HCT116 (cell line): ENCODE results near the gene SLCO4A1. TPM values are rescaled to one million over a fixed set of nuclear protein-coding genes. Genes with fewer than 3 reads are reported as not detected.

Experiments
- ATAC-seq: fragments of 200-7000 bp; cut with Tn5 transposase; 2 replicates; pipeline ENCODE4 v1.9.1; 2020; ENCODE audit warnings: mild to moderate bottlenecking, moderate library complexity
- BruUV-seq: library from RNA; stranded (reverse); fragments of 400-500 nt; replicated peaks from 2 replicates; lab custom pipeline; 2021; lab: Mats Ljungman, UMichigan
- CTCF ChIA-PET: fragments of 300-600 bp; sonication (Branson Sonifier 250); formaldehyde crosslinking; loops from one replicate; lab custom pipeline; 2021; ENCODE audit warnings: antibody characterized with exemption; lab: Charles Lee
- POLR2A ChIA-PET: fragments of 300-600, 350-600 bp; sonication (Branson Sonifier 250); formaldehyde crosslinking; loops from one replicate; lab custom pipeline; 2021; ENCODE audit warnings: antibody characterized with exemption; lab: Charles Lee
- RAD21 ChIA-PET, 2 experiments: fragments of 300-600 bp; sonication (Branson Sonifier 250); formaldehyde crosslinking; loops; one replicate each; lab custom pipeline; 2023; ENCODE audit warnings: low total read pairs in 2 of 2; ENCODE audit not compliant: uncharacterized antibody in 2 of 2, unreplicated experiment in 2 of 2, low non-redundant PET in 1 of 2; lab: Charles Lee
- DNase-seq: peaks from one replicate; pipeline ENCODE4 v3.0.0-alpha.2; 2010; ENCODE audit warnings: low read depth, low spot score
- H2AFZ ChIP-seq: fragments of 200-600 bp; shearing (Covaris generic), sonication (generic); 2 replicates; pipeline ENCODE4 v1.6.1; 2017; ENCODE audit warnings: low read depth, mixed run types, mixed read lengths, antibody characterized with exemption, low read length; ENCODE audit not compliant: poor library complexity, severe bottlenecking
- H3K27ac ChIP-seq: 2 replicates; pipeline ENCODE4 v1.5.1; 2012; ENCODE audit warnings: low read depth, low read length
- H3K27me3 ChIP-seq: fragments of 200-600 bp; sonication (generic); 2 replicates; pipeline ENCODE4 v1.6.1; 2016; ENCODE audit warnings: mixed run types, low read length, mixed read lengths; ENCODE audit not compliant: insufficient read depth
- H3K36me3 ChIP-seq, 2 experiments: fragments of 200-500 bp in 1 of 2; fragments of 200-600 bp in 1 of 2; sonication (Bioruptor generic) in 1 of 2; sonication (generic) in 1 of 2; 2 replicates each; pipeline versions ENCODE4 v1.5.1 to v1.6.1; 2014 to 2016; ENCODE audit warnings: low read length in 2 of 2, inconsistent platforms in 1 of 2, mixed read lengths in 1 of 2, mixed run types in 1 of 2; ENCODE audit not compliant: insufficient read depth in 2 of 2, control insufficient read depth in 1 of 2
- H3K4me1 ChIP-seq, 2 experiments: fragments of 200-600 bp in 1 of 2; sonication (generic) in 1 of 2; 2 replicates each; pipeline versions ENCODE4 v1.5.1 to v1.6.1; 2012 to 2017; ENCODE audit warnings: low read length in 2 of 2, inconsistent platforms in 1 of 2, mild to moderate bottlenecking in 1 of 2, mixed read lengths in 1 of 2, mixed run types in 1 of 2, moderate library complexity in 1 of 2; ENCODE audit not compliant: insufficient read depth in 2 of 2, control insufficient read depth in 1 of 2
- H3K4me2 ChIP-seq: fragments of 200-600 bp; sonication (generic); 2 replicates; pipeline ENCODE4 v1.6.1; 2017; ENCODE audit warnings: mixed run types, low read length, mixed read lengths
- H3K4me3 ChIP-seq, 2 experiments: fragments of 200-600 bp in 1 of 2; sonication (generic) in 1 of 2; replicated peaks in 1 of 2; 2 replicates each; pipeline ENCODE4 v1.5.1; 2011 to 2016; ENCODE audit warnings: low read length in 2 of 2, control low read depth in 1 of 2, low read depth in 1 of 2, mild to moderate bottlenecking in 1 of 2, mixed read lengths in 1 of 2, mixed run types in 1 of 2
- H3K79me2 ChIP-seq: fragments of 200-600 bp; sonication (generic); 2 replicates; pipeline ENCODE4 v1.6.1; 2017; ENCODE audit warnings: mild to moderate bottlenecking, mixed run types, low read length, moderate library complexity, mixed read lengths; ENCODE audit not compliant: insufficient read depth
- H3K9ac ChIP-seq: fragments of 200-600 bp; sonication (generic); 2 replicates; pipeline ENCODE4 v1.6.1; 2016; ENCODE audit warnings: low read length, mixed read lengths
- H3K9me2 ChIP-seq: fragments of 200-600 bp; sonication (generic), shearing (Covaris generic); 2 replicates; pipeline ENCODE4 v1.6.1; 2017; ENCODE audit warnings: mixed run types, mild to moderate bottlenecking, moderate library complexity; ENCODE audit not compliant: insufficient read depth
- H3K9me3 ChIP-seq, 2 experiments: fragments of 200-500 bp in 1 of 2; fragments of 200-600 bp in 1 of 2; sonication (Bioruptor generic) in 1 of 2; sonication (generic) in 1 of 2; 2 replicates each; pipeline ENCODE4 v1.6.1; 2014 to 2017; ENCODE audit warnings: low read length in 2 of 2, mixed read lengths in 2 of 2, inconsistent platforms in 1 of 2, low read depth in 1 of 2, mild to moderate bottlenecking in 1 of 2, mixed run types in 1 of 2, moderate library complexity in 1 of 2; ENCODE audit not compliant: control insufficient read depth in 1 of 2, insufficient read depth in 1 of 2
- H4K20me1 ChIP-seq: fragments of 200-600 bp; sonication (generic), shearing (Covaris generic); 2 replicates; pipeline ENCODE4 v1.6.1; 2017; ENCODE audit warnings: mixed run types, mild to moderate bottlenecking, moderate library complexity; ENCODE audit not compliant: insufficient read depth
- CBX3 ChIP-seq: IDR thresholded peaks from 2 replicates; pipeline ENCODE4 v1.6.1; 2012; ENCODE audit warnings: low read depth
- CEBPB ChIP-seq: IDR thresholded peaks from 2 replicates; pipeline ENCODE4 v1.6.1; 2012; ENCODE audit warnings: low read depth
- EGR1 ChIP-seq: IDR thresholded peaks from 2 replicates; pipeline ENCODE4 v1.6.1; 2012; ENCODE audit warnings: low read depth
- ELF1 ChIP-seq: IDR thresholded peaks from 2 replicates; pipeline ENCODE4 v1.6.1; 2012; ENCODE audit warnings: low read depth, borderline replicate concordance
- EZH2phosphoT487 ChIP-seq: fragments of 200-600 bp; IDR thresholded peaks from 2 replicates; pipeline ENCODE4 v1.6.1; 2018; ENCODE audit warnings: antibody characterized with exemption, borderline replicate concordance
- JUND ChIP-seq: IDR thresholded peaks from 2 replicates; pipeline ENCODE4 v1.6.1; 2012
- POLR2A ChIP-seq: IDR thresholded peaks from 2 replicates; pipeline ENCODE4 v1.7.0; 2011; ENCODE audit warnings: borderline replicate concordance; ENCODE audit not compliant: insufficient read depth, insufficient read length; ENCODE audit errors: extremely low read depth
- RAD21 ChIP-seq: IDR thresholded peaks from 2 replicates; pipeline ENCODE4 v1.6.1; 2012; ENCODE audit warnings: low read depth, mild to moderate bottlenecking
- SP1 ChIP-seq: IDR thresholded peaks from 2 replicates; pipeline ENCODE4 v1.6.1; 2012; ENCODE audit warnings: low read depth
- ZFX ChIP-seq: fragments of 450-650 bp; IDR thresholded peaks from 2 replicates; pipeline ENCODE4 v1.6.1; 2017
- ZNF274 ChIP-seq: fragments of 200-500 bp; sonication (Bioruptor generic); IDR thresholded peaks from 2 replicates; pipeline ENCODE4 v1.6.1; 2014; ENCODE audit warnings: mild to moderate bottlenecking, low read depth, low read length, inconsistent platforms
- intact Hi-C: fragments of 100-400 bp; cut with micrococcal nuclease; formaldehyde crosslinking; loops from 2 replicates; pipeline ENCODE4 v1.10.0; 2022
- total RNA-seq: library from RNA; stranded (reverse); gene quantifications from one replicate; pipeline ENCODE4 v1.2.1, GENCODE V29; 2021; ENCODE audit not compliant: unreplicated experiment
- TF ChIP-seq, protein P1 (sequence below), 3 experiments: fragments of 200-600 bp in 1 of 3; sonication (generic) in 1 of 3; IDR thresholded peaks in 2 of 3; conservative IDR thresholded peaks in 1 of 3; 2 replicates each; pipeline ENCODE4 v1.5.1; 2012 to 2017; ENCODE audit warnings: low read depth in 2 of 3, low read length in 2 of 3, antibody characterized with exemption in 1 of 3, borderline replicate concordance in 1 of 3, control low read depth in 1 of 3, mild to moderate bottlenecking in 1 of 3, mixed read lengths in 1 of 3, mixed run types in 1 of 3, moderate library complexity in 1 of 3; ENCODE audit not compliant: insufficient read depth in 1 of 3
- TF ChIP-seq, protein P2 (sequence below): IDR thresholded peaks from 2 replicates; pipeline ENCODE4 v1.6.1; 2011; ENCODE audit warnings: mild to moderate bottlenecking, low read length, moderate library complexity; ENCODE audit not compliant: insufficient replicate concordance; ENCODE audit errors: extremely low read depth
- TF ChIP-seq, protein P3 (sequence below): IDR thresholded peaks from 2 replicates; pipeline ENCODE4 v1.6.1; 2012
- TF ChIP-seq, protein P4 (sequence below): IDR thresholded peaks from 2 replicates; pipeline ENCODE4 v1.6.1; 2012

SLCO4A1 gene
- total RNA-seq, 1 experiment from 2014 or later, result 107 TPM

DNA sequence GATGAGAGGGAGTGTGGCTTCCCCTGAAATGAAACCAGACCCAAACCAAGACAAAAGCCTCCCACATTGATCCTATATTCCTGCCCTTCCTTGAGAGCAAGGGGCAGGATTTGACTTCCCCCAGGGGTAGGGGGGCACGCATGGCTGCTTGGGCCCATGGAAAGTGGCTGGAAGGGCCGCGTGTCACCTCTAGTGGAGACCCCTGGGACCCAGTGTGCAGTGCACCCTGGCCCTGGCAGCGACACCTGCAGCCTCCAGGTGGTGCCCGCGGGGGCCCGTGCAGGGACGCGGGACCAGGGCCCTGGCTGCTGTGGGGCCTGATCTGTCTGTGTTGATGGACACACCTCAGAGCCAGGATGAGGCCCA lies 18.0 kb upstream of the SLCO4A1 start:
- Histone ChIP-seq H3K9me2 (no peaks in the 10 kb centered on the region), H3K79me2 (no peaks in the 10 kb centered on the region), H3K4me2 (peak overlapping the region; percentile 78), H4K20me1 (no peaks in the 10 kb centered on the region), H2AFZ (no peak overlapping the region), H3K36me3 (no peaks in the 10 kb centered on the region), H3K27me3 (no peaks in the 10 kb centered on the region), H3K27ac (peak overlapping the region; percentile 100), H3K4me3 (peak overlapping the region; percentile 39 to 50), H3K4me1 (peaks cover 49 to 54% of the 10 kb centered on the region in 2 experiments), H3K9ac (peak overlapping the region; percentile 74), H3K9me3 (no peaks in the 10 kb centered on the region)
- TSS peak; percentile 84 for BruUV-seq
- intact Hi-C loops, result loop anchor here (1.0 kb wide), 1 partner anchor 167 kb away; no protein-coding TSS in a partner anchor
- no peak for DNase-seq
- TF ChIP-seq, protein P1, sequence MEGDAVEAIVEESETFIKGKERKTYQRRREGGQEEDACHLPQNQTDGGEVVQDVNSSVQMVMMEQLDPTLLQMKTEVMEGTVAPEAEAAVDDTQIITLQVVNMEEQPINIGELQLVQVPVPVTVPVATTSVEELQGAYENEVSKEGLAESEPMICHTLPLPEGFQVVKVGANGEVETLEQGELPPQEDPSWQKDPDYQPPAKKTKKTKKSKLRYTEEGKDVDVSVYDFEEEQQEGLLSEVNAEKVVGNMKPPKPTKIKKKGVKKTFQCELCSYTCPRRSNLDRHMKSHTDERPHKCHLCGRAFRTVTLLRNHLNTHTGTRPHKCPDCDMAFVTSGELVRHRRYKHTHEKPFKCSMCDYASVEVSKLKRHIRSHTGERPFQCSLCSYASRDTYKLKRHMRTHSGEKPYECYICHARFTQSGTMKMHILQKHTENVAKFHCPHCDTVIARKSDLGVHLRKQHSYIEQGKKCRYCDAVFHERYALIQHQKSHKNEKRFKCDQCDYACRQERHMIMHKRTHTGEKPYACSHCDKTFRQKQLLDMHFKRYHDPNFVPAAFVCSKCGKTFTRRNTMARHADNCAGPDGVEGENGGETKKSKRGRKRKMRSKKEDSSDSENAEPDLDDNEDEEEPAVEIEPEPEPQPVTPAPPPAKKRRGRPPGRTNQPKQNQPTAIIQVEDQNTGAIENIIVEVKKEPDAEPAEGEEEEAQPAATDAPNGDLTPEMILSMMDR (IDR thresholded peaks at IDR 0.05 in 2 of 3, conservative IDR thresholded peaks at IDR 0.05 in 1 of 3; ENCODE audit: borderline replicate concordance in 1 of 3, insufficient read depth in 1 of 3, low read depth in 2 of 3, low read length in 2 of 3), result peak in 2 of 3 experiments; percentile 46 to 60; a peak in 4 of 6 replicates
- no peak for TF ChIP-seq CEBPB
- ATAC-seq, result peak; percentile 71
- ChIA-PET RAD21 (interaction anchor here in 1 of 2 experiments (1.3 kb wide), 1 partner anchor 19 kb away, joined by 4 read pairs; no protein-coding TSS in a partner anchor), CTCF (interaction anchor here (1.1 to 1.4 kb wide), 4 partner anchors 48 to 214 kb away, joined by 3 to 9 read pairs (median 4); no protein-coding TSS in a partner anchor), POLR2A (interaction anchor here (0.9 to 1.4 kb wide), 6 partner anchors 9 to 170 kb away, joined by 3 to 4 read pairs (median 3); partner anchors contain the start of gene SLCO4A1)

DNA sequence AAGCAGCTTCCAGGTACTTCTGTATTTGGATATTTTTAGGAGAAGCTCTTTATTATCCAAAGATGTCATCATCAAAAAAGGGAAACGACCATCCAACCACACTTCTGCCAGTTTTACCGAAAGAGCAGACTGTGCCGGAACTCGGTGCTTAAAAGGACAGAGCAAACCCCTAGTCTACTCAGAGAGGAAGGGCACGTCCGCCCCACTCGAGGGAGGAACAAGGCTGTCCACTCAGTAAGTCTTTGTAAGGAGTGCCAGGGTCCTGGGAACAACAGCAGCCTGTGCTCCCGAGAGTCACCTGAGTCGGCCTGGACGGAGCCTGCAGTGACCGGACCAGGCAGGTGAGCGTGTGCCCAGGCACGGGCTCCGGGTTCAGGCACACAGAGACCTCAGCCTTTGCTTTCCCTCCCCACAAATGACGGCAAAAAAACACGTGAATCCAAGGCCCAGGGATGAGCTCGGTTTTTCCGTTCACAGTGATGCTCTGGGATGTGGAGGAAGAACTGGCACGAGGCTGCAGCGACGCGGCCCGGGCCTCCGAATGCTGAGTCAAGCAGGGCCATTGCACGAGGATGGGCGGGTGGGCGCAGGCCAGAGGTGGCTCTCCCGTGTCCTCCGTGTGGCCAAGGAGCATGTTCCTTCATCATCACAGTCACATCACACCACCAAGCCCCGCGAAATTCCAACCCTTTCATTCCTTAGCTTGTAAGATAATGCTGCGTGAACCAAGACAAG lies 17.4 kb upstream of the SLCO4A1 start:
- ChIA-PET CTCF (interaction anchor here (0.7 to 1.4 kb wide), 2 partner anchors 18 to 215 kb away, joined by 3 read pairs; partner anchors contain the start of gene SLCO4A1), RAD21 (no interaction called here), POLR2A (interaction anchor here (1.4 kb wide), 1 partner anchor 9 kb away, joined by 3 read pairs; no protein-coding TSS in a partner anchor)
- ATAC-seq (no peak), DNase-seq (no peak)
- H3K27ac ChIP-seq, result peak overlapping the region; percentile 100
- H3K4me1 ChIP-seq, result peaks cover 49 to 53% of the 10 kb centered on the region in 2 experiments
- H3K9me2 ChIP-seq, result no peaks in the 10 kb centered on the region
- intact Hi-C loops, result loop anchor here (1.0 kb wide), 1 partner anchor 166 kb away; no protein-coding TSS in a partner anchor
- no peak overlapping the region for H2AFZ ChIP-seq
- no peak overlapping the region for H3K4me3 ChIP-seq
- H3K9me3 ChIP-seq, result no peaks in the 10 kb centered on the region
- H3K4me2 ChIP-seq, result peak overlapping the region; percentile 78
- H3K27me3 ChIP-seq, result no peaks in the 10 kb centered on the region
- H3K9ac ChIP-seq, result peak overlapping the region; percentile 74
- no TSS peak for BruUV-seq
- no peaks in the 10 kb centered on the region for H4K20me1 ChIP-seq
- no peaks in the 10 kb centered on the region for H3K36me3 ChIP-seq
- H3K79me2 ChIP-seq, result no peaks in the 10 kb centered on the region
- TF ChIP-seq, protein P2, sequence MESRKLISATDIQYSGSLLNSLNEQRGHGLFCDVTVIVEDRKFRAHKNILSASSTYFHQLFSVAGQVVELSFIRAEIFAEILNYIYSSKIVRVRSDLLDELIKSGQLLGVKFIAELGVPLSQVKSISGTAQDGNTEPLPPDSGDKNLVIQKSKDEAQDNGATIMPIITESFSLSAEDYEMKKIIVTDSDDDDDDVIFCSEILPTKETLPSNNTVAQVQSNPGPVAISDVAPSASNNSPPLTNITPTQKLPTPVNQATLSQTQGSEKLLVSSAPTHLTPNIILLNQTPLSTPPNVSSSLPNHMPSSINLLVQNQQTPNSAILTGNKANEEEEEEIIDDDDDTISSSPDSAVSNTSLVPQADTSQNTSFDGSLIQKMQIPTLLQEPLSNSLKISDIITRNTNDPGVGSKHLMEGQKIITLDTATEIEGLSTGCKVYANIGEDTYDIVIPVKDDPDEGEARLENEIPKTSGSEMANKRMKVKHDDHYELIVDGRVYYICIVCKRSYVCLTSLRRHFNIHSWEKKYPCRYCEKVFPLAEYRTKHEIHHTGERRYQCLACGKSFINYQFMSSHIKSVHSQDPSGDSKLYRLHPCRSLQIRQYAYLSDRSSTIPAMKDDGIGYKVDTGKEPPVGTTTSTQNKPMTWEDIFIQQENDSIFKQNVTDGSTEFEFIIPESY, result no peak
- TF ChIP-seq ZFX (no peak), POLR2A (no peak), EGR1 (no peak), ZNF274 (no peak), ELF1 (no peak), CBX3 (no peak), CEBPB (no peak), JUND (no peak), EZH2phosphoT487 (no peak), SP1 (no peak), RAD21 (no peak)
- TF ChIP-seq, protein P3, sequence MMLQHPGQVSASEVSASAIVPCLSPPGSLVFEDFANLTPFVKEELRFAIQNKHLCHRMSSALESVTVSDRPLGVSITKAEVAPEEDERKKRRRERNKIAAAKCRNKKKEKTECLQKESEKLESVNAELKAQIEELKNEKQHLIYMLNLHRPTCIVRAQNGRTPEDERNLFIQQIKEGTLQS, result no peak
- TF ChIP-seq, protein P4, sequence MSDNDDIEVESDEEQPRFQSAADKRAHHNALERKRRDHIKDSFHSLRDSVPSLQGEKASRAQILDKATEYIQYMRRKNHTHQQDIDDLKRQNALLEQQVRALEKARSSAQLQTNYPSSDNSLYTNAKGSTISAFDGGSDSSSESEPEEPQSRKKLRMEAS, result no peak
